Measurements from ENCODE around the gene FMO3. TPM values are rescaled to one million over a fixed set of nuclear protein-coding genes. Genes with fewer than 3 reads are reported as not detected.

FMO3 gene
- total and polyA plus RNA-seq, 10 donors = 0.20 to 1.0 (median 0.64) TPM; not detected in 5

GRCh38 chr1:171161431-171161830 is 70.7 kb downstream of the FMO3 start:
- TF ChIP-seq POLR2A (IDR thresholded peaks at IDR 0.05) (no peak), POLR2AphosphoS5 (IDR thresholded peaks at IDR 0.05) (no peak), CTCF (IDR thresholded peaks at IDR 0.05 in 8 of 11, conservative IDR thresholded peaks at IDR 0.05 in 3 of 11) (no peak)

GRCh38 chr1:171166361-171166760 is 75.7 kb downstream of the FMO3 start:
- intact Hi-C loops (cut with DNase I; ENCODE audit: low total_unique reads) = no loop called here
- Histone ChIP-seq H3K27me3 (replicated peaks in 1 of 7) (no peaks in the 10 kb centered on the region), H3K4me3 (no peak overlapping the region), H3K9me3 (no peaks in the 10 kb centered on the region), H3K4me1 (no peaks in the 10 kb centered on the region), H3K27ac (no peak overlapping the region), H3K36me3 (no peaks in the 10 kb centered on the region)
- DNase-seq = no peak
- TF ChIP-seq POLR2A (IDR thresholded peaks at IDR 0.05) = no peak
- TF ChIP-seq CTCF (IDR thresholded peaks at IDR 0.05 in 8 of 11, conservative IDR thresholded peaks at IDR 0.05 in 3 of 11) = no peak
- TF ChIP-seq POLR2AphosphoS5 (IDR thresholded peaks at IDR 0.05) = no peak
- 89 to 96% (median 94%) methylated on average over 2 of the region's 2 CpGs for WGBS, 5 donors

More at GRCh38 chr1:171161431-171161830, 70.7 kb downstream of the FMO3 start:
- H3K36me3 ChIP-seq = no peaks in the 10 kb centered on the region
- H3K9me3 ChIP-seq = no peaks in the 10 kb centered on the region
- intact Hi-C loops (cut with DNase I; ENCODE audit: low total_unique reads) = no loop called here
- no peak for DNase-seq
- H3K4me1 ChIP-seq = no peaks in the 10 kb centered on the region
- no peak overlapping the region for H3K27ac ChIP-seq
- no peaks in the 10 kb centered on the region for H3K27me3 ChIP-seq (replicated peaks in 1 of 7)
- no peak overlapping the region for H3K4me3 ChIP-seq

Small RNA genes within 50 kb of the gene (microRNA-seq; reads per million reads assigned to microRNA genes)
- gene MIR1295A (0 reads per million in 3 donors), gene MIR1295B (0 reads per million in 3 donors)

Small RNA genes within 50 kb of the gene (small RNA-seq; reads per million reads assigned to genes)
- 0 to 0.06 (median 0) reads per million in 4 donors for gene MIR1295A

Other genes with a start within 250 kb of the FMO3 start
- not detected for gene MROH9, start 155.4 kb upstream of the FMO3 start, total RNA-seq
- not detected for gene MROH9, start 155.4 kb upstream of the FMO3 start, polyA plus RNA-seq
- 1 to 10 TPM in 5 of 7 donors, under 1 TPM in 1, not detected in 1; 0.40 to 4.6 (median 2.5) TPM for gene FMO2, start 94.4 kb downstream of the FMO3 start, total RNA-seq
- gene FMO2, start 94.4 kb downstream of the FMO3 start, polyA plus RNA-seq = 1 to 10 TPM in 1 of 3 donors, under 1 TPM in 2; 0.26 to 1.4 (median 0.43) TPM
- not detected for gene FMO1, start 157.6 kb downstream of the FMO3 start, total RNA-seq
- gene FMO1, start 157.6 kb downstream of the FMO3 start, polyA plus RNA-seq = under 1 TPM; 0.17 to 0.30 (median 0.22) TPM
- gene FMO4, start 223.3 kb downstream of the FMO3 start, total RNA-seq = 10 to 100 TPM in 1 of 7 donors, 1 to 10 TPM in 6; 2.0 to 10.8 (median 4.6) TPM
- 1 to 10 TPM; 3.0 to 3.5 (median 3.0) TPM for gene FMO4, start 223.3 kb downstream of the FMO3 start, polyA plus RNA-seq